Measurements from ENCODE around the gene GOLGA8B.

- TF ChIP-seq CTCF (conservative IDR thresholded peaks at IDR 0.05), result no peak
- no peak for TF ChIP-seq EZH2 (IDR thresholded peaks at IDR 0.05; ENCODE audit: low read depth)
Observed at GRCh38 chr15:34584330-34584668, 848 bp upstream of the GOLGA8B start.

Measured in PC-9 (cell line).